A549 treated with CORT108297 at 1 μM for 4 hours (cell line): ENCODE data around the gene TMEM178A. TPM values are rescaled to one million over a fixed set of nuclear protein-coding genes. Genes with fewer than 3 reads are reported as not detected.

Source experiments
- total RNA-seq: library from RNA; stranded (reverse); fragments of 200-300 nt; extraction: Qiagen RNA extraction; gene quantifications from 5 replicates; pipeline ENCODE4 v1.2.3, GENCODE V29; 2022

TMEM178A gene
- 0.13 to 0.17 TPM (median 0.16 TPM) in 5 replicates for total RNA-seq

DNA sequence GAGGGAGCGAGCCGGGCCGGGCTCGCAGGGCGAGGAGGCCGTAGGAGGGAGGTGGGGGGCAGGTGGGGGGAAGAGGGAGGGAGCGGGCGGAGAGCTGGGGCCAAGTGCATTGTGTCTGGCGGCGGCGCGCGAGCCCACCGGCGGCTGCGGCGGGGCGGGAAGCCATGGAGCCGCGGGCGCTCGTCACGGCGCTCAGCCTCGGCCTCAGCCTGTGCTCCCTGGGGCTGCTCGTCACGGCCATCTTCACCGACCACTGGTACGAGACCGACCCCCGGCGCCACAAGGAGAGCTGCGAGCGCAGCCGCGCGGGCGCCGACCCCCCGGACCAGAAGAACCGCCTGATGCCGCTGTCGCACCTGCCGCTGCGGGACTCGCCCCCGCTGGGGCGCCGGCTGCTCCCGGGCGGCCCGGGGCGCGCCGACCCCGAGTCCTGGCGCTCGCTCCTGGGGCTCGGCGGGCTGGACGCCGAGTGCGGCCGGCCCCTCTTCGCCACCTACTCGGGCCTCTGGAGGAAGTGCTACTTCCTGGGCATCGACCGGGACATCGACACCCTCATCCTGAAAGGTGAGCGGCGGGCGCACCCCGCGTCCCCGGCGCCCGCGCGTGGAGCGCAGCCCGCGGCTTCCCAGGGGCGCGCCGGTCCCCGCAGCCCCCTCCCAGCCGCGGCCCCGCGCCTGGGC lies at the start of gene TMEM178A:
TMEM178A (plus strand) TSS at position 107 of the 680 bp plus-strand sequence; CDS start at position 165, 58 bp downstream.

Other genes starting within 250 kb of the TMEM178A start
- gene MAP4K3, start 228.6 kb upstream of the TMEM178A start, total RNA-seq, result 16.9 to 24.6 TPM (median 20.3 TPM) in 5 replicates
- 13.8 to 17.5 TPM (median 14.2 TPM) in 5 replicates for gene THUMPD2, start 113.3 kb downstream of the TMEM178A start, total RNA-seq